GM23338 (cell line): ENCODE results near the gene HES3. TPM values are rescaled to one million over a fixed set of nuclear protein-coding genes. Genes with fewer than 3 reads are reported as not detected.

Experiments
- ATAC-seq: fragments of 200-7000 bp; cut with Tn5 transposase; 3 replicates; pipeline ENCODE4 v1.9.1; 2020
- DNase-seq: peaks from one replicate; pipeline ENCODE4 v3.0.0-alpha.2; 2015; ENCODE audit warnings: low spot score
- H2AFZ ChIP-seq: fragments of 200-600 bp; sonication (generic); 2 replicates; pipeline ENCODE4 v1.8.0; 2016; ENCODE audit warnings: antibody characterized with exemption, mild to moderate bottlenecking, moderate library complexity
- H3F3A ChIP-seq: fragments of 200-600 bp; sonication (generic); replicated peaks from 2 replicates; pipeline ENCODE4 v1.8.0; 2017; ENCODE audit warnings: antibody characterized with exemption, mixed run types, low read depth
- H3K27ac ChIP-seq: fragments of 200-600 bp; sonication (generic); 2 replicates; pipeline ENCODE4 v1.6.1; 2016; ENCODE audit warnings: low read depth
- H3K27me3 ChIP-seq: fragments of 200-600 bp; sonication (generic); 2 replicates; pipeline ENCODE4 v1.8.0; 2016; ENCODE audit warnings: mild to moderate bottlenecking, mixed run types, moderate library complexity; ENCODE audit not compliant: insufficient read depth
- H3K36me3 ChIP-seq: fragments of 200-600 bp; sonication (generic); 2 replicates; pipeline ENCODE4 v1.8.0; 2016; ENCODE audit warnings: mild to moderate bottlenecking; ENCODE audit not compliant: insufficient read depth
- H3K4me1 ChIP-seq: fragments of 200-600 bp; sonication (generic); 2 replicates; pipeline ENCODE4 v1.8.0; 2016; ENCODE audit warnings: mild to moderate bottlenecking, moderate library complexity; ENCODE audit not compliant: insufficient read depth
- H3K4me2 ChIP-seq: fragments of 200-600 bp; sonication (generic); 2 replicates; pipeline ENCODE4 v1.7.1; 2017; ENCODE audit warnings: mixed run types
- H3K4me3 ChIP-seq: fragments of 200-600 bp; sonication (generic); 2 replicates; pipeline ENCODE4 v1.6.1; 2016; ENCODE audit warnings: mixed run types
- H3K79me2 ChIP-seq: fragments of 200-600 bp; sonication (generic); replicated peaks from 2 replicates; pipeline ENCODE4 v1.8.0; 2017; ENCODE audit warnings: mild to moderate bottlenecking; ENCODE audit not compliant: insufficient read depth
- H3K9me2 ChIP-seq: fragments of 200-600 bp; sonication (generic); 2 replicates; pipeline ENCODE4 v1.8.0; 2017; ENCODE audit not compliant: insufficient read depth
- H4K20me1 ChIP-seq: fragments of 200-600 bp; sonication (generic); replicated peaks from 2 replicates; pipeline ENCODE4 v1.8.0; 2017; ENCODE audit warnings: mild to moderate bottlenecking; ENCODE audit not compliant: insufficient read depth
- H3K27ac Mint-ChIP-seq: 2 replicates; pipeline ENCODE4 v1.8.0; 2020; ENCODE audit warnings: inconsistent platforms, mild to moderate bottlenecking, moderate library complexity, mixed read lengths
- H3K27me3 Mint-ChIP-seq: 3 replicates; pipeline ENCODE4 v1.8.0; 2022; ENCODE audit warnings: low read depth, mild to moderate bottlenecking, moderate library complexity, mixed read lengths, inconsistent platforms; ENCODE audit not compliant: insufficient read depth, poor library complexity
- H3K36me3 Mint-ChIP-seq: 3 replicates; pipeline ENCODE4 v1.8.0; 2021; ENCODE audit warnings: low read depth, mild to moderate bottlenecking, inconsistent platforms, moderate library complexity, mixed read lengths
- H3K4me1 Mint-ChIP-seq: 3 replicates; pipeline ENCODE4 v1.8.0; 2020; ENCODE audit warnings: mild to moderate bottlenecking, inconsistent platforms, mixed read lengths
- H3K4me3 Mint-ChIP-seq: 3 replicates; pipeline ENCODE4 v1.8.0; 2021; ENCODE audit warnings: moderate library complexity, mild to moderate bottlenecking, inconsistent platforms, mixed read lengths
- H3K9me3 Mint-ChIP-seq: 3 replicates; pipeline ENCODE4 v1.8.0; 2020; ENCODE audit warnings: moderate library complexity, mild to moderate bottlenecking, inconsistent platforms, mixed read lengths
- CREB1 ChIP-seq: fragments of 250-450 bp; sonication (Bioruptor Pico); IDR thresholded peaks from 2 replicates; pipeline ENCODE4 v1.5.0; 2020; ENCODE audit warnings: low read depth, mild to moderate bottlenecking, moderate library complexity
- EZH2phosphoT487 ChIP-seq: fragments of 200-600 bp; sonication (generic); IDR thresholded peaks from one replicate; pipeline ENCODE4 v1.8.1; 2018; ENCODE audit warnings: antibody characterized with exemption; ENCODE audit not compliant: unreplicated experiment
- JUNB ChIP-seq: IDR thresholded peaks from one replicate; pipeline ENCODE4 v1.6.1; 2016; ENCODE audit warnings: antibody characterized with exemption; ENCODE audit not compliant: unreplicated experiment
- NANOG ChIP-seq: IDR thresholded peaks from 2 replicates; pipeline ENCODE4 v1.6.1; 2016; ENCODE audit warnings: antibody characterized with exemption, borderline replicate concordance
- POLR2AphosphoS5 ChIP-seq: IDR thresholded peaks from 2 replicates; pipeline ENCODE4 v1.6.1; 2016; ENCODE audit warnings: antibody characterized with exemption, low read depth
- ZNF114 ChIP-seq: fragments of 250-450 bp; sonication (Bioruptor Pico); IDR thresholded peaks from 2 replicates; pipeline ENCODE4 v1.5.0; 2020; ENCODE audit warnings: mild to moderate bottlenecking, moderate library complexity
- ZNF331 ChIP-seq: fragments of 250-450 bp; sonication (Bioruptor Pico); IDR thresholded peaks from 2 replicates; pipeline ENCODE4 v1.5.0; 2020; ENCODE audit warnings: low read depth, mild to moderate bottlenecking, moderate library complexity
- polyA plus RNA-seq: library from polyadenylated mRNA; unstranded; fragments of >200 nt; fragmentation: Nextera tagmentation; extraction: Ambion mirVana; gene quantifications from 2 replicates; pipeline ENCODE4 v1.2.1, GENCODE V29; 2016
- total RNA-seq: library from RNA; depleted of rRNA; stranded (reverse); fragments of >200 nt; shearing (Covaris generic); gene quantifications from 2 replicates; pipeline ENCODE4 v1.2.3, GENCODE V29; 2014
- TF ChIP-seq, protein P1 (sequence below): fragments of 250-450 bp; sonication (Bioruptor Pico); IDR thresholded peaks from 2 replicates; pipeline ENCODE4 v1.5.0; 2020; ENCODE audit warnings: mild to moderate bottlenecking, moderate library complexity
- TF ChIP-seq, protein P2 (sequence below), 2 experiments: fragments of 200-600 bp in 1 of 2; sonication (generic) in 1 of 2; conservative IDR thresholded peaks; 2 replicates each; pipeline versions ENCODE4 v1.5.1 to v1.6.1; 2016 to 2017; ENCODE audit warnings: antibody characterized with exemption in 2 of 2, low read depth in 2 of 2, mild to moderate bottlenecking in 2 of 2, moderate library complexity in 1 of 2
- TF ChIP-seq, protein P3 (sequence below): IDR thresholded peaks from 2 replicates; pipeline ENCODE4 v1.6.1; 2016; ENCODE audit warnings: antibody characterized with exemption

Gene HES3
- total and polyA plus RNA-seq, 2 experiments from 2014 or later: 7.1 to 50.4 TPM

DNA sequence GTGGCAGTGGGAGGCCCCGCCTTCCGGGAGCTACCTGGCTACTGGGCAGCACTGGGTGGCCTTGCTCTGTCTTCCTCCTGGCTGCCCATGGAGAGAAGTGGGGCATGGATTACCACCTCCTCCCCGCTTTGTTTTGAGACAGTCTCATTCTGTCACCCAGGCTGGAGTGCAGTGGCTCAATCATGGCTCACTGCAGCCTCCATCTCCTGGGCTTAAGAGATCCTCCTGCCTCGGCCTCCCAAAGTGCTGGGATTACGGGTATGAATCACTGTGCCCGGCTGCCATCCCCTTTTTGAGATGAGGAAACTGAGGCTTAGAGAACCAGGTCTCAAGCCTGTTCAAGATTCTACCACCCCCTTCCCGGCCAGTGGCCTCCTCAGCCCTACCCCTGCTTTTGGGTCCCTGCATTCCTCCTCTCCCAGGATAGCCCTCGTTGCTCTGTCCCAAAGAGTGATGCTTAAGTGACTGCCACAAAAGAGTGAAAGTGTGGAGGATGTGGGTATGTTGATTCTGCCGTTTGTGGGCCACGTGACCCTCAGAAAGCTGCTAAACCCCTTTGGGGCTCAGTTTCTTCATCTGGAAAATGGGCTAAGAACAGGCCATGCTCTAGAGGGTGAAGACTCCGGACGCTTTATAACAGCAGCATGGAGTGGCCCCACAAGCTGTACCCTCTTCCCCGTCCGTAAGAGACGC, 7.8 kb downstream of the HES3 start (continued):
- TF ChIP-seq, protein P1, sequence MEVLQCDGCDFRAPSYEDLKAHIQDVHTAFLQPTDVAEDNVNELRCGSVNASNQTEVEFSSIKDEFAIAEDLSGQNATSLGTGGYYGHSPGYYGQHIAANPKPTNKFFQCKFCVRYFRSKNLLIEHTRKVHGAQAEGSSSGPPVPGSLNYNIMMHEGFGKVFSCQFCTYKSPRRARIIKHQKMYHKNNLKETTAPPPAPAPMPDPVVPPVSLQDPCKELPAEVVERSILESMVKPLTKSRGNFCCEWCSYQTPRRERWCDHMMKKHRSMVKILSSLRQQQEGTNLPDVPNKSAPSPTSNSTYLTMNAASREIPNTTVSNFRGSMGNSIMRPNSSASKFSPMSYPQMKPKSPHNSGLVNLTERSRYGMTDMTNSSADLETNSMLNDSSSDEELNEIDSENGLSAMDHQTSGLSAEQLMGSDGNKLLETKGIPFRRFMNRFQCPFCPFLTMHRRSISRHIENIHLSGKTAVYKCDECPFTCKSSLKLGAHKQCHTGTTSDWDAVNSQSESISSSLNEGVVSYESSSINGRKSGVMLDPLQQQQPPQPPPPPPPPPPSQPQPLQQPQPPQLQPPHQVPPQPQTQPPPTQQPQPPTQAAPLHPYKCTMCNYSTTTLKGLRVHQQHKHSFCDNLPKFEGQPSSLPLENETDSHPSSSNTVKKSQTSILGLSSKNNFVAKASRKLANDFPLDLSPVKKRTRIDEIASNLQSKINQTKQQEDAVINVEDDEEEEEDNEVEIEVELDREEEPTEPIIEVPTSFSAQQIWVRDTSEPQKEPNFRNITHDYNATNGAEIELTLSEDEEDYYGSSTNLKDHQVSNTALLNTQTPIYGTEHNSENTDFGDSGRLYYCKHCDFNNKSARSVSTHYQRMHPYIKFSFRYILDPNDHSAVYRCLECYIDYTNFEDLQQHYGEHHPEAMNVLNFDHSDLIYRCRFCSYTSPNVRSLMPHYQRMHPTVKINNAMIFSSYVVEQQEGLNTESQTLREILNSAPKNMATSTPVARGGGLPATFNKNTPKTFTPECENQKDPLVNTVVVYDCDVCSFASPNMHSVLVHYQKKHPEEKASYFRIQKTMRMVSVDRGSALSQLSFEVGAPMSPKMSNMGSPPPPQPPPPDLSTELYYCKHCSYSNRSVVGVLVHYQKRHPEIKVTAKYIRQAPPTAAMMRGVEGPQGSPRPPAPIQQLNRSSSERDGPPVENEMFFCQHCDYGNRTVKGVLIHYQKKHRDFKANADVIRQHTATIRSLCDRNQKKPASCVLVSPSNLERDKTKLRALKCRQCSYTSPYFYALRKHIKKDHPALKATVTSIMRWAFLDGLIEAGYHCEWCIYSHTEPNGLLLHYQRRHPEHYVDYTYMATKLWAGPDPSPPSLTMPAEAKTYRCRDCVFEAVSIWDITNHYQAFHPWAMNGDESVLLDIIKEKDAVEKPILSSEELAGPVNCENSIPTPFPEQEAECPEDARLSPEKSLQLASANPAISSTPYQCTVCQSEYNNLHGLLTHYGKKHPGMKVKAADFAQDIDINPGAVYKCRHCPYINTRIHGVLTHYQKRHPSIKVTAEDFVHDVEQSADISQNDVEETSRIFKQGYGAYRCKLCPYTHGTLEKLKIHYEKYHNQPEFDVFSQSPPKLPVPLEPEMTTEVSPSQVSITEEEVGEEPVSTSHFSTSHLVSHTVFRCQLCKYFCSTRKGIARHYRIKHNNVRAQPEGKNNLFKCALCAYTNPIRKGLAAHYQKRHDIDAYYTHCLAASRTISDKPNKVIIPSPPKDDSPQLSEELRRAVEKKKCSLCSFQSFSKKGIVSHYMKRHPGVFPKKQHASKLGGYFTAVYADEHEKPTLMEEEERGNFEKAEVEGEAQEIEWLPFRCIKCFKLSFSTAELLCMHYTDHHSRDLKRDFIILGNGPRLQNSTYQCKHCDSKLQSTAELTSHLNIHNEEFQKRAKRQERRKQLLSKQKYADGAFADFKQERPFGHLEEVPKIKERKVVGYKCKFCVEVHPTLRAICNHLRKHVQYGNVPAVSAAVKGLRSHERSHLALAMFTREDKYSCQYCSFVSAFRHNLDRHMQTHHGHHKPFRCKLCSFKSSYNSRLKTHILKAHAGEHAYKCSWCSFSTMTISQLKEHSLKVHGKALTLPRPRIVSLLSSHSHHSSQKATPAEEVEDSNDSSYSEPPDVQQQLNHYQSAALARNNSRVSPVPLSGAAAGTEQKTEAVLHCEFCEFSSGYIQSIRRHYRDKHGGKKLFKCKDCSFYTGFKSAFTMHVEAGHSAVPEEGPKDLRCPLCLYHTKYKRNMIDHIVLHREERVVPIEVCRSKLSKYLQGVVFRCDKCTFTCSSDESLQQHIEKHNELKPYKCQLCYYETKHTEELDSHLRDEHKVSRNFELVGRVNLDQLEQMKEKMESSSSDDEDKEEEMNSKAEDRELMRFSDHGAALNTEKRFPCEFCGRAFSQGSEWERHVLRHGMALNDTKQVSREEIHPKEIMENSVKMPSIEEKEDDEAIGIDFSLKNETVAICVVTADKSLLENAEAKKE: no peak
- TF ChIP-seq POLR2AphosphoS5 (no peak), JUNB (no peak), ZNF331 (no peak), NANOG (no peak), CREB1 (CRISPR knock-in tag) (no peak), ZNF114 (CRISPR knock-in tag) (no peak)
- TF ChIP-seq, protein P2, sequence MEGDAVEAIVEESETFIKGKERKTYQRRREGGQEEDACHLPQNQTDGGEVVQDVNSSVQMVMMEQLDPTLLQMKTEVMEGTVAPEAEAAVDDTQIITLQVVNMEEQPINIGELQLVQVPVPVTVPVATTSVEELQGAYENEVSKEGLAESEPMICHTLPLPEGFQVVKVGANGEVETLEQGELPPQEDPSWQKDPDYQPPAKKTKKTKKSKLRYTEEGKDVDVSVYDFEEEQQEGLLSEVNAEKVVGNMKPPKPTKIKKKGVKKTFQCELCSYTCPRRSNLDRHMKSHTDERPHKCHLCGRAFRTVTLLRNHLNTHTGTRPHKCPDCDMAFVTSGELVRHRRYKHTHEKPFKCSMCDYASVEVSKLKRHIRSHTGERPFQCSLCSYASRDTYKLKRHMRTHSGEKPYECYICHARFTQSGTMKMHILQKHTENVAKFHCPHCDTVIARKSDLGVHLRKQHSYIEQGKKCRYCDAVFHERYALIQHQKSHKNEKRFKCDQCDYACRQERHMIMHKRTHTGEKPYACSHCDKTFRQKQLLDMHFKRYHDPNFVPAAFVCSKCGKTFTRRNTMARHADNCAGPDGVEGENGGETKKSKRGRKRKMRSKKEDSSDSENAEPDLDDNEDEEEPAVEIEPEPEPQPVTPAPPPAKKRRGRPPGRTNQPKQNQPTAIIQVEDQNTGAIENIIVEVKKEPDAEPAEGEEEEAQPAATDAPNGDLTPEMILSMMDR (conservative IDR thresholded peaks at IDR 0.05; ENCODE audit: low read depth in 2 of 2): no peak

DNA sequence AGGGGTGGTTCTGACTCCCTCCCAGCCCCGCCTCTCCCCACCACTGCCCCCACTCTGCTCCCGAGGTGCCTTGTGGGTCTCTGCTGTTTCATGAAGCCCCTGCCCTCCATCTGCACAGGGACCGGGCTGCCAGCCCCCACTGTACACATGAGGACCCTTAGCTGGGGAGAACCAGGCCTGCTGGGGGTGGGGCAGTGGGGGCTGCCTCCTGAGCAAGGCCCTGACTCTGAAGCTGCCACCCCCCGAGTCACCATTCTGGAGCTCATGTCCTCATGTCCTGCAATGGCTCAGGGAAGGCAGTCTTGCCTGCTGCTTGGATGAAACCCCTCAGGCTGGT, 8.4 kb downstream of the HES3 start:
- H3K9me3 Mint-ChIP-seq: no peaks in the 10 kb centered on the region; the same call in 2 of the 3 replicates
- no peak for DNase-seq
- peaks cover 42% of the 10 kb centered on the region for H3K27me3 Mint-ChIP-seq
- Histone ChIP-seq H3K4me1 (no peaks in the 10 kb centered on the region), H3K79me2 (no peaks in the 10 kb centered on the region), H3F3A (no peaks in the 10 kb centered on the region; the same call in 1 of the 2 replicates), H3K9me2 (no peaks in the 10 kb centered on the region), H2AFZ (no peak overlapping the region), H4K20me1 (peaks cover under 1% of the 10 kb centered on the region; the same call in 1 of the 2 replicates), H3K36me3 (no peaks in the 10 kb centered on the region), H3K4me3 (no peak overlapping the region), H3K4me2 (no peak overlapping the region), H3K27ac (no peak overlapping the region), H3K27me3 (peaks cover 46% of the 10 kb centered on the region)
- TF ChIP-seq ZNF114 (CRISPR knock-in tag) (no peak), EZH2phosphoT487 (no peak), ZNF331 (no peak)
- TF ChIP-seq, protein P3, sequence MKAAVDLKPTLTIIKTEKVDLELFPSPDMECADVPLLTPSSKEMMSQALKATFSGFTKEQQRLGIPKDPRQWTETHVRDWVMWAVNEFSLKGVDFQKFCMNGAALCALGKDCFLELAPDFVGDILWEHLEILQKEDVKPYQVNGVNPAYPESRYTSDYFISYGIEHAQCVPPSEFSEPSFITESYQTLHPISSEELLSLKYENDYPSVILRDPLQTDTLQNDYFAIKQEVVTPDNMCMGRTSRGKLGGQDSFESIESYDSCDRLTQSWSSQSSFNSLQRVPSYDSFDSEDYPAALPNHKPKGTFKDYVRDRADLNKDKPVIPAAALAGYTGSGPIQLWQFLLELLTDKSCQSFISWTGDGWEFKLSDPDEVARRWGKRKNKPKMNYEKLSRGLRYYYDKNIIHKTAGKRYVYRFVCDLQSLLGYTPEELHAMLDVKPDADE: no peak
- TF ChIP-seq, protein P2 (conservative IDR thresholded peaks at IDR 0.05; ENCODE audit: low read depth in 2 of 2): no peak
- peaks cover 2% of the 10 kb centered on the region; the same call in 1 of the 3 replicates for H3K4me1 Mint-ChIP-seq
- H3K27ac Mint-ChIP-seq: no peak overlapping the region
- H3K4me3 Mint-ChIP-seq: no peak overlapping the region
- ATAC-seq: no peak
- H3K36me3 Mint-ChIP-seq: no peaks in the 10 kb centered on the region
